K562 (cell line): ENCODE data around the gene CHRM4. TPM values are rescaled to one million over a fixed set of nuclear protein-coding genes. Genes with fewer than 3 reads are reported as not detected.

Source experiments
- CBX8 ChIP-seq: fragments of 200-600 bp; sonication (generic); IDR thresholded peaks from 2 replicates; pipeline ENCODE4 v1.6.1; 2012; ENCODE audit warnings: borderline replicate concordance, mixed run types, low read depth, mild to moderate bottlenecking, moderate library complexity, mixed read lengths, low read length, control low read depth, inconsistent platforms; ENCODE audit not compliant: poor library complexity, severe bottlenecking; ENCODE audit errors: extremely low read depth
- ELF1 ChIP-seq: fragments of 200-800 bp; sonication (Bioruptor generic); IDR thresholded peaks from 2 replicates; pipeline ENCODE4 v1.6.1; 2016; ENCODE audit warnings: missing genetic modification characterization, missing compliant biosample characterization
- ERF ChIP-seq: fragments of 450-650 bp; formaldehyde crosslinking; IDR thresholded peaks from 2 replicates; pipeline ENCODE4 v1.4.0; 2020; ENCODE audit warnings: mild to moderate bottlenecking, mixed read lengths
- EZH2 ChIP-seq: IDR thresholded peaks from 2 replicates; pipeline ENCODE4 v1.6.1; 2012; ENCODE audit warnings: low read depth, mild to moderate bottlenecking, inconsistent platforms, low read length, borderline replicate concordance
- FOSL1 ChIP-seq: fragments of 200-800 bp; sonication (Bioruptor generic); conservative IDR thresholded peaks from 2 replicates; pipeline ENCODE4 v1.6.1; 2016; ENCODE audit warnings: missing genetic modification characterization, missing compliant biosample characterization
- FOXA1 ChIP-seq: fragments of 450-650 bp; IDR thresholded peaks from 2 replicates; pipeline ENCODE4 v1.6.1; 2016; ENCODE audit warnings: mild to moderate bottlenecking, borderline replicate concordance
- IFI16 ChIP-seq: fragments of 250-450 bp; sonication (Bioruptor Pico); IDR thresholded peaks from 2 replicates; pipeline ENCODE4 v2.1.2; 2022; ENCODE audit warnings: mild to moderate bottlenecking, inconsistent platforms
- KAT8 ChIP-seq: fragments of 450-650 bp; IDR thresholded peaks from 2 replicates; pipeline ENCODE4 v1.6.1; 2016; ENCODE audit warnings: low read depth, mild to moderate bottlenecking
- KLF13 ChIP-seq: fragments of 450-650 bp; IDR thresholded peaks from 2 replicates; pipeline ENCODE4 v1.6.1; 2016; ENCODE audit warnings: missing genetic modification characterization, low read depth, mild to moderate bottlenecking, missing compliant biosample characterization, moderate library complexity, borderline replicate concordance
- KLF16 ChIP-seq: IDR thresholded peaks from 2 replicates; pipeline ENCODE4 v1.6.1; 2016; ENCODE audit warnings: antibody characterized with exemption
- MNT ChIP-seq, 2 experiments: fragments of 450-650 bp; conservative IDR thresholded peaks; 2 replicates each; pipeline ENCODE4 v1.6.1; 2017; ENCODE audit warnings: mild to moderate bottlenecking in 2 of 2, moderate library complexity in 2 of 2
- MYBL2 ChIP-seq, 2 experiments: fragments of 450-650 bp in 1 of 2; sonication (generic) in 1 of 2; formaldehyde crosslinking in 1 of 2; IDR thresholded peaks; 2 replicates each; pipeline versions ENCODE4 v1.6.1 to v1.8.1; 2017 to 2022; ENCODE audit warnings: borderline replicate concordance in 1 of 2, inconsistent platforms in 1 of 2, low read depth in 1 of 2, mild to moderate bottlenecking in 1 of 2, missing genetic modification reagents in 1 of 2, moderate library complexity in 1 of 2
- NCOA6 ChIP-seq: fragments of 450-650 bp; IDR thresholded peaks from 2 replicates; pipeline ENCODE4 v1.6.1; 2017; ENCODE audit warnings: mild to moderate bottlenecking
- NFATC3 ChIP-seq: fragments of 450-650 bp; IDR thresholded peaks from 2 replicates; pipeline ENCODE4 v1.6.1; 2017; ENCODE audit warnings: mild to moderate bottlenecking
- NRF1 ChIP-seq, 2 experiments: fragments of 450-650 bp; IDR thresholded peaks in 1 of 2; conservative IDR thresholded peaks in 1 of 2; 2 replicates each; pipeline ENCODE4 v1.6.1; 2014; ENCODE audit warnings: mild to moderate bottlenecking in 2 of 2
- POLR3A ChIP-seq: IDR thresholded peaks from 2 replicates; pipeline ENCODE4 v1.6.1; 2011; ENCODE audit warnings: borderline replicate concordance, mild to moderate bottlenecking, moderate library complexity; ENCODE audit not compliant: insufficient read length, insufficient read depth; ENCODE audit errors: extremely low read depth
- PTBP1 ChIP-seq: fragments of 200-400 bp; formaldehyde crosslinking; IDR thresholded peaks from 2 replicates; pipeline ENCODE4 v1.6.1; 2017; ENCODE audit warnings: low read depth, low read length
- SMAD3 ChIP-seq: fragments of 450-650 bp; formaldehyde crosslinking; conservative IDR thresholded peaks from 2 replicates; pipeline ENCODE4 v1.4.0; 2020; ENCODE audit warnings: mild to moderate bottlenecking
- SMARCA4 ChIP-seq: fragments of 450-650 bp; IDR thresholded peaks from 2 replicates; pipeline ENCODE4 v1.6.1; 2016
- TSC22D4 ChIP-seq: fragments of 450-650 bp; IDR thresholded peaks from 2 replicates; pipeline ENCODE4 v1.6.1; 2016; ENCODE audit warnings: missing genetic modification characterization, missing biosample characterization, control low read depth
- ZEB2 ChIP-seq: fragments of 450-650 bp; IDR thresholded peaks from 2 replicates; pipeline ENCODE4 v1.6.1; 2016
- ZNF12 ChIP-seq: sonication (generic); formaldehyde crosslinking; IDR thresholded peaks from 2 replicates; pipeline ENCODE4 v1.4.0; 2020; ENCODE audit warnings: mild to moderate bottlenecking, missing genetic modification reagents
- ZNF175 ChIP-seq: fragments of 200-800 bp; sonication (Bioruptor generic); IDR thresholded peaks from 2 replicates; pipeline ENCODE4 v1.6.1; 2016; ENCODE audit warnings: low read depth, mild to moderate bottlenecking, missing genetic modification characterization, missing compliant biosample characterization
- ZNF212 ChIP-seq: fragments of 450-650 bp; formaldehyde crosslinking; IDR thresholded peaks from 2 replicates; pipeline ENCODE4 v1.4.0; 2020; ENCODE audit warnings: mild to moderate bottlenecking
- ZNF644 ChIP-seq: fragments of 200-800 bp; sonication (Bioruptor generic); IDR thresholded peaks from 2 replicates; pipeline ENCODE4 v1.6.1; 2016; ENCODE audit warnings: low read depth, missing genetic modification characterization, missing compliant biosample characterization
- ZNF785 ChIP-seq: fragments of 250-450 bp; sonication (Bioruptor Pico); IDR thresholded peaks from 2 replicates; pipeline ENCODE4 v1.4.0; 2020; ENCODE audit warnings: mild to moderate bottlenecking
- polyA plus RNA-seq, 8 experiments: library from polyadenylated mRNA; depleted of rRNA in 4 of 8; stranded (reverse) in 5 of 8; unstranded in 3 of 8; fragments of >200 nt; fragmentation: Nextera tagmentation in 2 of 8; fragmentation: Illumina TruSeq in 1 of 8; extraction: Ambion mirVana in 2 of 8; extraction: Trizol in 1 of 8; gene quantifications; 2 replicates each; pipeline versions ENCODE4 v1.2.1 to v1.2.3, GENCODE V29; 2011 to 2014; ENCODE audit warnings: inconsistent platforms in 1 of 8, missing spikeins in 1 of 8
- total RNA-seq, 7 experiments: library from RNA; depleted of rRNA in 6 of 7; stranded (reverse); fragments of >200 nt in 6 of 7; fragmentation: Illumina TruSeq in 2 of 7; extraction: Trizol in 2 of 7; gene quantifications; 2 replicates each; pipeline versions ENCODE4 v1.2.1 to v1.2.3, GENCODE V29; 2011 to 2021; ENCODE audit warnings: low replicate concordance in 1 of 7

CHRM4 gene
- total and polyA plus RNA-seq, 9 of the 15 experiments (the other 6 are each of a cell fraction or from before 2014, with no cell fraction given), result 0.22 to 1.3 (median 0.40) TPM; not detected in 2

DNA sequence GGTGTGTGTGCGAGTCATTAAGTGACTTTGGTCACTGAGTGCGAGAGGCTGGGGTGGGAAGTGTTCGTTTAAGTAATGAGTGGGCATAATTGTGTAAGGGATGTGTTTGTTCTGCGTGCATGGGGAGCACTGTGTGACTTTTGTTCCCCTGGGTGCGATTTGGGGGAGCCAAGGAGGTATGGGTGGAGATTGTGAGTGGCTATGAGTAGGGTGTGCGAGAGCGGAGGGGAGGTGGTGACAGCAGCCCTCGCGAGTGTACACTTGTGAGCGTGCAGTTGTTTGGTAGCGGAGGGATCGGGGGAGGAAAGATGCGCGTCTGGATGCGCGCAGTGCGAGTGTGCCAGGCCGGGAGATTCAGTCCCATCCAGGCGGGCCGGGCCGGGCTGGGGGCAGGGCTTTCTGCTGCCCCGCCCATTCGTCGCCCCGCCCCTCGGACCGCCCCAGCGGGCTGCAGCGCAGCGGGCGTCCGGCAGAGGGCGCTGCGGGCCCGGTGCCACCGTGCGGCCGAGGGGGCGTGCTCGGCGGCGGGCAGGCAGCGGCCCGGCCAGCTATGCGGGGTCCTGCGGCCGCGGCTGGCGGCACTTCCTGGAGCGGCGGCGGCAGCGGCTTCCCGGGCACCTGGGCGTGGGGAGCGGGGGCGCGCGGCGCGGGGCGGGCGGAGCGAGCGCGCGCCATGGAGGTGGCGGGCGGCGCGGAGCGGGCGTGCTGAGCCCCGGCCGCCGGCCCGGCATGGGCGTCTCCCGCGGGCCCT lies 44.5 kb downstream of the CHRM4 start, which contains the start of gene DGKZ (continued):
- TF ChIP-seq POLR3A, result no peak
- TF ChIP-seq KLF13 (tag), result peak; percentile 61; the same call in 1 of the 2 replicates
- no peak for TF ChIP-seq KAT8
- TF ChIP-seq NCOA6, result no peak
- TF ChIP-seq FOXA1, result no peak
- no peak for TF ChIP-seq SMARCA4
- TF ChIP-seq ZNF12 (CRISPR knock-in tag), result no peak
- no peak; the same call in 1 of the 2 replicates for TF ChIP-seq ZNF644 (tag)
- no peak for TF ChIP-seq ZNF212 (CRISPR knock-in tag)
- no peak for TF ChIP-seq ZNF175
- no peak for TF ChIP-seq FOSL1 (tag)
- TF ChIP-seq MNT (conservative IDR thresholded peaks at IDR 0.05), result no peak
- no peak for TF ChIP-seq SMAD3 (CRISPR knock-in tag)
- TF ChIP-seq MYBL2 (IDR thresholded peaks at IDR 0.05; ENCODE audit: low read depth), result no peak
- no peak for TF ChIP-seq MYBL2 (CRISPR knock-in tag; IDR thresholded peaks at IDR 0.05; ENCODE audit: borderline replicate concordance)
- peak; percentile 96 for TF ChIP-seq ELF1 (tag)
- TF ChIP-seq CBX8, result no peak
- TF ChIP-seq NRF1 (conservative IDR thresholded peaks at IDR 0.05 in 1 of 2, IDR thresholded peaks at IDR 0.05 in 1 of 2), result peak; percentile 81 to 83
- no peak for TF ChIP-seq IFI16 (CRISPR knock-in tag)
- no peak for TF ChIP-seq KLF16
- no peak for TF ChIP-seq NFATC3
- no peak for TF ChIP-seq ZNF785
- TF ChIP-seq ZEB2, result 0 out of 2 replicates have a peak, but pooled peaks have one; percentile 28
- no peak for TF ChIP-seq EZH2
- no peak for TF ChIP-seq TSC22D4
- TF ChIP-seq ERF (CRISPR knock-in tag), result 0 out of 2 replicates have a peak, but pooled peaks have one; percentile 28
- TF ChIP-seq PTBP1, result no peak
